PFSK-1 (cell line): ENCODE data around the gene SUCLG2.

ENCODE experiments used
- FOXP2 ChIP-seq: optimal IDR thresholded peaks from 2 replicates; pipeline ENCODE3; 2011; ENCODE audit warnings: borderline replicate concordance, control low read depth, inconsistent platforms; ENCODE audit not compliant: insufficient read depth; ENCODE audit errors: extremely low read length, extremely low read depth
- POLR2AphosphoS5 ChIP-seq: IDR thresholded peaks from 2 replicates; pipeline ENCODE4 v1.6.1; 2012; ENCODE audit warnings: low read depth, mild to moderate bottlenecking, control low read depth, low read length, moderate library complexity
- SIN3A ChIP-seq: IDR thresholded peaks from 2 replicates; pipeline ENCODE4 v1.6.1; 2012; ENCODE audit warnings: mild to moderate bottlenecking, low read length, moderate library complexity, borderline replicate concordance; ENCODE audit not compliant: insufficient read depth
- TAF1 ChIP-seq: IDR thresholded peaks from 2 replicates; pipeline ENCODE4 v1.6.1; 2012; ENCODE audit warnings: low read length, control low read depth, borderline replicate concordance; ENCODE audit not compliant: insufficient read depth
- TF ChIP-seq, protein P1 (sequence below), 2 experiments: IDR thresholded peaks; 2 replicates each; pipeline versions ENCODE4 v1.6.1 to v1.8.0; 2011 to 2012; ENCODE audit warnings: low read depth in 2 of 2, low read length in 2 of 2, control low read depth in 1 of 2, inconsistent platforms in 1 of 2, mild to moderate bottlenecking in 1 of 2, moderate library complexity in 1 of 2; ENCODE audit not compliant: insufficient read depth in 1 of 2

SUCLG2 gene

DNA sequence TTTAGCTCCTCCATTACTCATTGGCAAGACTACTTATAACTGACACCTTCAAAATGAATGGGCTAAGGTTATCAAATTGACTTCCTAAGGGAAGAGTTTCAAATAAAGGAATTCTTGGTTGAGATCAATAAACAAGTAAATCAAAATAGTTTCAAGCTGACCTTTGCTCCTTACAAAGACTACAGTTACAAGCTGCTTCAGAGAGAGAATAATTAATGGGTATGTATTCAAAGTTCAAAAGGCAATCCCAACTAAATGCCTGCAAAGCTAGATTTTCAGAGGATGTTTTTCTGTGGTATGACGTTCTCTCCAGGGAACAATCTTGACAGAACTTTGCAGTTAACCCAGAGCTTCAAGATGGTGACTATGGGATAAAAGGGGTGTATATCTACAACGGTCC is 153.7 kb downstream of the SUCLG2 start:
- TF ChIP-seq SIN3A (no peak), TAF1 (no peak), FOXP2 (no peak)

DNA sequence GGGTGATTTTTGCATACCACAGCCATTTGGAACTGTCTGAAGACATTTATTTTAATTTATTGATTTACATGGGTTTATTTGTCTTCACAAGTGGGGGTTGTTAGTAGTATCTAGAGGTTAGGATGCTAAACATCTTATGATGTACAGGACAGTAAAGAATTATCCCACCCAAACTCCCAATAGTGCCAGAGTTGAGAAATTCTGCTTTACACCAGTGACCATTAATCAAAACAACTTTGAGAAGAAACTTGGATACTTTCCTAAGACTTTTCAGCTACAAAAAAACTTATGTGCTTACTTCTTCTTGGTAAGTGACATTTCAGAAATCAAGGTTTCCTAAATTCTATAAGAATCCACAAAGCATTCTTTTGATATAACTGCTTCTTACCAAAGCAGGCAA is 156.7 kb downstream of the SUCLG2 start:
- TF ChIP-seq TAF1 = no peak
- TF ChIP-seq, protein P1, sequence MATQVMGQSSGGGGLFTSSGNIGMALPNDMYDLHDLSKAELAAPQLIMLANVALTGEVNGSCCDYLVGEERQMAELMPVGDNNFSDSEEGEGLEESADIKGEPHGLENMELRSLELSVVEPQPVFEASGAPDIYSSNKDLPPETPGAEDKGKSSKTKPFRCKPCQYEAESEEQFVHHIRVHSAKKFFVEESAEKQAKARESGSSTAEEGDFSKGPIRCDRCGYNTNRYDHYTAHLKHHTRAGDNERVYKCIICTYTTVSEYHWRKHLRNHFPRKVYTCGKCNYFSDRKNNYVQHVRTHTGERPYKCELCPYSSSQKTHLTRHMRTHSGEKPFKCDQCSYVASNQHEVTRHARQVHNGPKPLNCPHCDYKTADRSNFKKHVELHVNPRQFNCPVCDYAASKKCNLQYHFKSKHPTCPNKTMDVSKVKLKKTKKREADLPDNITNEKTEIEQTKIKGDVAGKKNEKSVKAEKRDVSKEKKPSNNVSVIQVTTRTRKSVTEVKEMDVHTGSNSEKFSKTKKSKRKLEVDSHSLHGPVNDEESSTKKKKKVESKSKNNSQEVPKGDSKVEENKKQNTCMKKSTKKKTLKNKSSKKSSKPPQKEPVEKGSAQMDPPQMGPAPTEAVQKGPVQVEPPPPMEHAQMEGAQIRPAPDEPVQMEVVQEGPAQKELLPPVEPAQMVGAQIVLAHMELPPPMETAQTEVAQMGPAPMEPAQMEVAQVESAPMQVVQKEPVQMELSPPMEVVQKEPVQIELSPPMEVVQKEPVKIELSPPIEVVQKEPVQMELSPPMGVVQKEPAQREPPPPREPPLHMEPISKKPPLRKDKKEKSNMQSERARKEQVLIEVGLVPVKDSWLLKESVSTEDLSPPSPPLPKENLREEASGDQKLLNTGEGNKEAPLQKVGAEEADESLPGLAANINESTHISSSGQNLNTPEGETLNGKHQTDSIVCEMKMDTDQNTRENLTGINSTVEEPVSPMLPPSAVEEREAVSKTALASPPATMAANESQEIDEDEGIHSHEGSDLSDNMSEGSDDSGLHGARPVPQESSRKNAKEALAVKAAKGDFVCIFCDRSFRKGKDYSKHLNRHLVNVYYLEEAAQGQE (IDR thresholded peaks at IDR 0.05; ENCODE audit: insufficient read depth in 1 of 2, low read depth in 2 of 2, low read length in 2 of 2) = no peak
- TF ChIP-seq SIN3A = no peak
- TF ChIP-seq FOXP2 = no peak
- TF ChIP-seq POLR2AphosphoS5 = no peak

DNA sequence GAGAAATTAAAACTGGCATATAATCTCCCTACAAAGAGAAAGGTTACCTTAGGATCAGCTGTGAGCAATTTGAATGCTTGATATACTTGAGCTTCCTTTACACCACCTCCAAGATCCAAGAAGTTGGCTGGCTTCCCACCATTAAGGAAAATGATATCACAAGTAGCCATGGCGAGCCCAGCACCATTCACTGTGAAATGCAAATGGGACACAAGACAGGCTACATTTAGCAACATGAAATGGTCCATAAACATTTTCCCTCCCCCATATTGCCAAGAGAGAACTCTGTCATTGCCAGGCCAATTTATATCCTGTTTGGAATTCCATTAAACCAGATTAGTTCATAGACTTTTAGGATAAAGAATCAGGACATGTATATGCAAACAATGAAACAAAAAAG is 158.7 kb downstream of the SUCLG2 start:
- no peak for TF ChIP-seq SIN3A
- no peak for TF ChIP-seq TAF1
- TF ChIP-seq POLR2AphosphoS5 = no peak
- no peak for TF ChIP-seq FOXP2
- TF ChIP-seq, protein P1 (IDR thresholded peaks at IDR 0.05; ENCODE audit: insufficient read depth in 1 of 2, low read depth in 2 of 2, low read length in 2 of 2) = no peak

DNA sequence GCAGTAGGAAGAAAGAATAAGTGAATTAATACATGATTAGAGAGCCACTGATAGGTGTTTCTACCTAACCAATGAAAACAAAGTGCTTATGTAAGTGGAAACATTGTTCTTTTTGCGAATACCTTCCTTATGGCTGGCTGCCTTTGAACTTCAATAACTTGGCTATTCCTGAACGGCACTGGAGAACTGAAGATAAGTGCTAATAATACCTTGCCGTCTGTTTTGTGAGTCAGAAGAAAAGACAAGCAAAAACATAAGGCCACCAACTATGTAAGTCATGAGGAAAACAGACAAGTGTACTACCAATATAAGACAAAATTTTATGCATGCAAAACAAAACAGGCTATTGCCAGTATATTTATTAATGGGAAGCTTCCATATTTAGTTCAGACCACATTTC is 160.6 kb downstream of the SUCLG2 start:
- TF ChIP-seq FOXP2 = no peak

DNA sequence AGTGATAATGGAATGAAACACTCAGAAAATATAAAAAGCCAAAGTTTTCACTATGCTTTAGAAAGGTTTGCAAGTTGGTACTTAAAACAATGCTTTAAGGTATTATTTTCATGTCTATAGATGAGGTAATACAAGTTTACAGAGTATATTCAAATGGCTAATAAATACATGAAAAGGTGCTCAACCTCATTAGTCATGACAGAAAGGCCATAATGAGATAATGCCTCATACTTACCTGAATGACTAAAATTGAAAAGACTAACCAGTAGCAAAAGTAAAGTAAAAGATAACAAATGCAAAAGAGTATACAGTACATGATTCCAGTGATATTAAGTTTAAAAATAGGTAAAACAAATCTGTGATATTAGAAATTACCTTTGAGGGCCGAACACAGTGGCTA is 163.8 kb downstream of the SUCLG2 start:
- TF ChIP-seq FOXP2 (no peak), POLR2AphosphoS5 (no peak), SIN3A (no peak), TAF1 (no peak)
- TF ChIP-seq, protein P1 (IDR thresholded peaks at IDR 0.05; ENCODE audit: insufficient read depth in 1 of 2, low read depth in 2 of 2, low read length in 2 of 2) = no peak

DNA sequence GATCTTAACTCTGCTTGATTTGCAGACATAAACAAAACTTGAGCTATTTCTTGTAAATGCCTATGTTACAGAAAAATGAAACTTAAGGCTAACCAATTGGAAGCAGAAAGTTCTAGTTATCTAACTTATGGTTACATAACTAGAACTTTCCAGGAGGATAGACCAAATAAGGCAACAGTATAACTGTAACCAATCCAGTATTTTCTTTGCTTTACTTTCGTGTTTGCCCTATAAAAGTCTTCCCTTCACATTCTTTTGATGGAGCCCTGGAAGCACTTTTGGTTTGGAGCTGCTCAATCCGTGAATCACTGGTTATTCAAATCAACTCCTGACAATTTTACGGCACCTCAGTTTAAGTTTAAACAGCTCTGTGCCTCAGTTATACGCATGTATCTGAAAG is 164.6 kb downstream of the SUCLG2 start:
- TF ChIP-seq TAF1 (no peak), FOXP2 (no peak), POLR2AphosphoS5 (no peak), SIN3A (no peak)
- TF ChIP-seq, protein P1 (IDR thresholded peaks at IDR 0.05; ENCODE audit: insufficient read depth in 1 of 2, low read depth in 2 of 2, low read length in 2 of 2) = no peak
